Measurements from ENCODE around the gene UNC93A. TPM values are rescaled to one million over a fixed set of nuclear protein-coding genes. Genes with fewer than 3 reads are reported as not detected.

Gene UNC93A
- total RNA-seq, 1 experiment from 2014 or later: not detected

DNA sequence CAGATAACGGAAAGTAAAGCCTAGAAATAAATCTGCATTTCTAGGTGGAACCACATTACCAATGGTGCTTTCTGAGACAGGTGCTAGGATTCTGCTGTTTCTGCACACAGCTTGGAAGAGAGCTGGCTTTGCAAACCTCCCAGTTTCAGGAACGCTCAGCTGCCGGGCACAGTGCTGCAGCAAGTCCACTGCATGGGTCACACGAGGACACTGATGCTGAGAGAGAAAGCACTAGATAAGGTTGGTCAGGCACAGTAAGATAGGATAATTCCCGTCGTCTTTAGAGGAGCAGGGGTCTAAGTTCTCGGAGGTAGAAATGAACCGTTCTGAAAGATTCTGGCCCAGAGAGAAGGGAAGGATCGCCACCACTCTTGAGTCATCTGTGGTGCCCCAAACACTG is 11.0 kb downstream of the UNC93A start:
- no peak overlapping the region for H3K4me3 Mint-ChIP-seq (ENCODE audit: low read depth, unreplicated experiment)
- no peaks in the 10 kb centered on the region for H3K4me1 Mint-ChIP-seq (ENCODE audit: low read depth, unreplicated experiment)
- H3K27ac Mint-ChIP-seq (ENCODE audit: unreplicated experiment): no peak overlapping the region
- H3K9me3 Mint-ChIP-seq (ENCODE audit: low read depth, unreplicated experiment): no peaks in the 10 kb centered on the region
- DNase-seq: no peak
- CTCF ChIA-PET: no interaction called here
- intact Hi-C loops (cut with micrococcal nuclease; ENCODE audit: unreplicated experiment): no loop called here
- H3K36me3 Mint-ChIP-seq (ENCODE audit: insufficient read depth, unreplicated experiment): peaks cover 6% of the 10 kb centered on the region
- no peak for TF ChIP-seq CTCF (IDR thresholded peaks at IDR 0.05; ENCODE audit: unreplicated experiment)
- peaks cover 62% of the 10 kb centered on the region for H3K27me3 Mint-ChIP-seq (ENCODE audit: unreplicated experiment)
- no TSS peak for BruUV-seq (replicated peaks)

GRCh38 chr6:167302796-167303195 is 11.7 kb downstream of the UNC93A start:
- intact Hi-C loops (cut with micrococcal nuclease; ENCODE audit: unreplicated experiment): no loop called here
- Mint-ChIP-seq H3K27me3 (ENCODE audit: unreplicated experiment) (peaks cover 61% of the 10 kb centered on the region), H3K4me1 (ENCODE audit: low read depth, unreplicated experiment) (no peaks in the 10 kb centered on the region), H3K36me3 (ENCODE audit: insufficient read depth, unreplicated experiment) (peaks cover 6% of the 10 kb centered on the region), H3K9me3 (ENCODE audit: low read depth, unreplicated experiment) (peaks cover 4% of the 10 kb centered on the region), H3K27ac (ENCODE audit: unreplicated experiment) (no peak overlapping the region), H3K4me3 (ENCODE audit: low read depth, unreplicated experiment) (no peak overlapping the region)
- no peak for DNase-seq
- no peak for TF ChIP-seq CTCF (IDR thresholded peaks at IDR 0.05; ENCODE audit: unreplicated experiment)
- no TSS peak for BruUV-seq (replicated peaks)
- CTCF ChIA-PET: no interaction called here

DNA sequence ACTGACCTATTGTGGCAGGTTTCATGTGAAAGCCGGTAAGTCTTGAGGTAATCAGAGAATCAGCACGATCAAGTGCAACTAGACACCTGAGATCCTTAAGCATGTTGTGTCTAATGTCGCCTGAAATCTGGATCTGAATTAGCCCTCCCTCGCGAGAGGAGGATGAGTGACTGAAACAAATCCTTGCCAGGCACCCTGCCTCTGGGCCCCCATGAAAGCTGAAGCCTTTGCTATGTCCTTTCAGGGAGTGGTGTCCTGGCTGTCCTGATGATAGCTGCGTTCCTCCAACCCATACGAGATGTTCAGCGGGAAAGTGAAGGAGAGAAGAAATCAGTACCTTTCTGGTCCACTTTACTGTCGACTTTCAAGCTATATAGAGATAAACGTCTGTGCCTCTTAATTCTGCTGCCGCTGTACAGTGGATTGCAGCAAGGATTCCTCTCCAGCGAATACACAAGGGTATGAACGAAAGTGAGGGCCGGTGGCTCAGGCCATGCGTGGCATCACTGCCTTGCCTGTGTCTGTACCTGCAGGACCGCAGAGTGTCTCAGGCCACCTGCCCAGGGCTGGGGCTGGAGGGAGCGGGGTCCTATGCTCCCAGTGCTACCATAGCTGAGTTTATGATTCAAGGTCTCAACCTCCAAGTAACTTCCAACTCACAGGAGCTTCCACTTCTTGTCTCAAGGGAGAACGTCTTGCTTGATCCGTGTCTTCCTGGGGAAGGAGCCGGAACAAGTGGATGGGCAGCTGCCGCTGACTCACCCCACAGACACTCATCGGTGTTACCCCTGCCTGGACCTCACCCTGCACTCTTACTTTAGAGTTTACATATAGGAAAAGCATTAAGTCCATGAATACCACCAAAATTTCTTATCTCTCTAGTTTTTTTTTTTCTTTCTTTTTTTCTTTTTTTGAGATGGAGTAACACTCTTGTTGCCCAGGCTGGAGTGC is 12.8 kb downstream of the UNC93A start:
- DNase-seq: no peak
- H3K27me3 Mint-ChIP-seq (ENCODE audit: unreplicated experiment): peaks cover 64% of the 10 kb centered on the region
- peaks cover 4% of the 10 kb centered on the region for H3K9me3 Mint-ChIP-seq (ENCODE audit: low read depth, unreplicated experiment)
- BruUV-seq (replicated peaks): no TSS peak
- H3K4me1 Mint-ChIP-seq (ENCODE audit: low read depth, unreplicated experiment): peaks cover 3% of the 10 kb centered on the region
- intact Hi-C loops (cut with micrococcal nuclease; ENCODE audit: unreplicated experiment): no loop called here
- CTCF ChIA-PET: no interaction called here
- no peak for TF ChIP-seq CTCF (IDR thresholded peaks at IDR 0.05; ENCODE audit: unreplicated experiment)
- H3K36me3 Mint-ChIP-seq (ENCODE audit: insufficient read depth, unreplicated experiment): peaks cover 6% of the 10 kb centered on the region
- no peak overlapping the region for H3K27ac Mint-ChIP-seq (ENCODE audit: unreplicated experiment)
- H3K4me3 Mint-ChIP-seq (ENCODE audit: low read depth, unreplicated experiment): no peak overlapping the region

- intact Hi-C loops (cut with micrococcal nuclease; ENCODE audit: unreplicated experiment): no loop called here
- no peak for DNase-seq
- Mint-ChIP-seq H3K4me1 (ENCODE audit: low read depth, unreplicated experiment) (peaks cover 13% of the 10 kb centered on the region), H3K36me3 (ENCODE audit: insufficient read depth, unreplicated experiment) (peaks cover 6% of the 10 kb centered on the region), H3K27ac (ENCODE audit: unreplicated experiment) (no peak overlapping the region), H3K9me3 (ENCODE audit: low read depth, unreplicated experiment) (peaks cover 4% of the 10 kb centered on the region), H3K4me3 (ENCODE audit: low read depth, unreplicated experiment) (no peak overlapping the region), H3K27me3 (ENCODE audit: unreplicated experiment) (peaks cover 64% of the 10 kb centered on the region)
- CTCF ChIA-PET: interaction anchor here (1.1 kb wide), 1 partner anchor 13 kb away, joined by 3 read pairs; the partner anchor contains the start of gene UNC93A
- no TSS peak for BruUV-seq (replicated peaks)
- TF ChIP-seq CTCF (IDR thresholded peaks at IDR 0.05; ENCODE audit: unreplicated experiment): no peak
Measured at GRCh38 chr6:167304912-167305311, 13.8 kb downstream of the UNC93A start.

Measured in Calu3 (cell line).